A673 (cell line): ENCODE measurements around the gene GPC1.

ENCODE experiments used
- CTCF ChIP-seq: fragments of 300-800, 200-600 bp; sonication (generic); conservative IDR thresholded peaks from 2 replicates; pipeline ENCODE4 v1.5.1; 2017; ENCODE audit warnings: low read depth, mild to moderate bottlenecking, antibody characterized with exemption, low read length, moderate library complexity, mixed read lengths
- EZH2 ChIP-seq: fragments of 200-600 bp; sonication (generic); IDR thresholded peaks from 2 replicates; pipeline ENCODE4 v1.6.1; 2017; ENCODE audit warnings: borderline replicate concordance, low read depth, mild to moderate bottlenecking, mixed read lengths, antibody characterized with exemption, low read length; ENCODE audit not compliant: poor library complexity, severe bottlenecking

- TF ChIP-seq CTCF = no peak
- no peak for TF ChIP-seq EZH2
Observed at GRCh38 chr2:240498958-240499260, 63.4 kb downstream of the GPC1 start.
